Natural killer cell treated with Interleukin-12 subunit alpha and Interleukin-12 subunit beta and Interleukin-15 and Interleukin-18, amount 100 ng/mL, for 72 hours (primary cell): ENCODE measurements around the gene CENPA. TPM values are rescaled to one million over a fixed set of nuclear protein-coding genes. Genes with fewer than 3 reads are reported as not detected.
"Not testable (repeated sequence)": the region's sequence is repeated elsewhere in the genome, so short reads cannot be mapped to it uniquely, and the experiment has no call there.

ENCODE experiments used
- ATAC-seq, 2 donors: fragments of 150-1000 bp; cut with Tn5 transposase in 1 of 2; sonication (Bioruptor Pico), chemical (Tn5 transposase) in 1 of 2; 2 replicates each; pipeline ENCODE4 v1.10.0; 2021
- DNase-seq: peaks from one replicate; pipeline ENCODE4 v3.0.0; 2022; ENCODE audit warnings: low spot score
- H3K27ac Mint-ChIP-seq, 2 donors: 1 replicate in 1 of 2; 2 replicates in 1 of 2; pipeline ENCODE4 v1.8.0; 2022; ENCODE audit warnings: mixed read lengths in 2 of 2, mild to moderate bottlenecking in 1 of 2, moderate library complexity in 1 of 2
- H3K27me3 Mint-ChIP-seq, 2 donors: 1 replicate in 1 of 2; 2 replicates in 1 of 2; pipeline ENCODE4 v1.8.0; 2022; ENCODE audit warnings: mixed read lengths in 2 of 2
- H3K36me3 Mint-ChIP-seq: one replicate; pipeline ENCODE4 v1.8.0; 2022; ENCODE audit warnings: mixed read lengths
- H3K4me1 Mint-ChIP-seq, 2 donors: 1 replicate in 1 of 2; 2 replicates in 1 of 2; pipeline ENCODE4 v1.8.0; 2022; ENCODE audit warnings: low read depth in 2 of 2, mixed read lengths in 2 of 2, mild to moderate bottlenecking in 1 of 2
- H3K4me3 Mint-ChIP-seq: one replicate; pipeline ENCODE4 v1.8.0; 2022; ENCODE audit warnings: mixed read lengths
- H3K9me3 Mint-ChIP-seq: 2 replicates; pipeline ENCODE4 v1.8.0; 2022; ENCODE audit warnings: mixed read lengths
- total RNA-seq, 2 donors: library from RNA; stranded (reverse); gene quantifications; one replicate each; pipeline ENCODE4 v1.2.3, GENCODE V29; 2022

The CENPA gene
- total RNA-seq, result 10 to 100 TPM; 18.5 to 32.1 TPM

DNA sequence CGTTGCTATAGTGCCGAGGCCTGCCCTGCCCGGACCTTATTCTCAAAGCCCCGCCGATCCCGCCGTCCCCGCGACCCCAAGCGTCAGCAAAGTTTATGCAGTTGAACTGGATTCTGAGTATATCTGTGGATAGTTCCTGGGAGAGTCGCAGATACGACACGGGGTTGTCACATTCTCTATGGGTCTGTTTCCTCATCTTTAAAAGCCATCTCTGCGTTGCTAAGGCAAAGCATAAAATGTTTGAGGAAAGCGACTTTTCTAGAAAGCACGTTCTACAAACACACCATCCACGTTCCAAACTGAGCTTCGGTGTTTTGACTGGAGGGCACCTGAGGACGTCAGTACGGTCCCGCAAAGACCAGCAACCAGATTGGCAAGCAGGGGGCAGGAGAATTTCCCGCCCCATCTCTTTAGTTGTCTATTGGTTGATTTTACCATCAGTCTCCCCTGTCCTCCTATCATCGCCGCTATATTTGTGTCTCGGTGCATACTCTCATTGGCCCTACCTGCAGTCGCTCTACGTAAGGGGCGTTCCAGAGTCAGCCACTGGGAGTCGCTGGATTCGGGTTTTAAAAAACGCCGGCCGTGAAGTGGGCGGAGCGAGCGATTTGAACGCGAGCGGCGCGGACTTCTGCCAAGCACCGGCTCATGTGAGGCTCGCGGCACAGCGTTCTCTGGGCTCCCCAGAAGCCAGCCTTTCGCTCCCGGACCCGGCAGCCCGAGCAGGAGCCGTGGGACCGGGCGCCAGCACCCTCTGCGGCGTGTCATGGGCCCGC, at the start of gene CENPA:
TSS of gene CENPA (plus strand) at position 626 of the 776 bp plus-strand sequence. CDS start at position 767, 141 bp downstream.
- no peaks in the 10 kb centered on the region for H3K9me3 Mint-ChIP-seq
- peaks cover 20 to 21% of the 10 kb centered on the region in 2 donors for H3K4me1 Mint-ChIP-seq
- peak within 1 kb of the TSS; percentile 96 for H3K4me3 Mint-ChIP-seq
- no peaks in the 10 kb centered on the region for H3K27me3 Mint-ChIP-seq
- peak; percentile 95 for DNase-seq
- peak within 1 kb of the TSS; percentile 77 to 84 for H3K27ac Mint-ChIP-seq
- ATAC-seq, result peak; percentile 100
- H3K36me3 Mint-ChIP-seq, result peaks cover 12% of the 10 kb centered on the region

DNA sequence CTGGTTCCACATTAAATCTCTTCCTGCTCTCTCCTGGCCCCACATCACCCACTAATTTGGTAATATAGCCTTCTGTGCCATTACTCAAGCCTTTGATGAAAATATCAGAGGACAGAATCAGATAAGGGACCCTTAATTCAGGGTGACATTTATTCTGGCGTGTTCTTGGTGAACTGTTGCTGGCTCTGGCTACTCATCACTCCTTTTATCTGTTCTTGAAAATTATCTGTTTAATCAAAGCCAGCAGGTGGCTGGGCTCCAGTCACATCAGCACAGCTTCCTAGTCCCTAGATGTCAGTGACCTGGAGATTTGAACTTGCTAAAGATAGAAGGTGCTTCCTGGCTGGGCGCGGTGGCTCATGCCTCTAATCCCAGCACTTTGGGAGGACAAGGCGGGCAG, 48.6 kb upstream of the CENPA start:
- Mint-ChIP-seq H3K36me3 (no peaks in the 10 kb centered on the region), H3K4me1 (peaks cover 16 to 24% of the 10 kb centered on the region in 2 donors), H3K4me3 (no peak overlapping the region), H3K27me3 (peaks cover 10 to 20% of the 10 kb centered on the region in 2 donors), H3K27ac (no peak overlapping the region), H3K9me3 (no peaks in the 10 kb centered on the region)
- DNase-seq (no peak), ATAC-seq (no peak)

- ATAC-seq, result no peak
- Mint-ChIP-seq H3K36me3 (no peaks in the 10 kb centered on the region), H3K4me1 (peaks cover 16 to 27% of the 10 kb centered on the region in 2 donors), H3K9me3 (no peaks in the 10 kb centered on the region), H3K27ac (no peak overlapping the region), H3K27me3 (peaks cover 2 to 14% of the 10 kb centered on the region in 2 donors), H3K4me3 (no peak overlapping the region)
- no peak for DNase-seq
Observed at GRCh38 chr2:26738481-26738880, 47.4 kb upstream of the CENPA start.

DNA sequence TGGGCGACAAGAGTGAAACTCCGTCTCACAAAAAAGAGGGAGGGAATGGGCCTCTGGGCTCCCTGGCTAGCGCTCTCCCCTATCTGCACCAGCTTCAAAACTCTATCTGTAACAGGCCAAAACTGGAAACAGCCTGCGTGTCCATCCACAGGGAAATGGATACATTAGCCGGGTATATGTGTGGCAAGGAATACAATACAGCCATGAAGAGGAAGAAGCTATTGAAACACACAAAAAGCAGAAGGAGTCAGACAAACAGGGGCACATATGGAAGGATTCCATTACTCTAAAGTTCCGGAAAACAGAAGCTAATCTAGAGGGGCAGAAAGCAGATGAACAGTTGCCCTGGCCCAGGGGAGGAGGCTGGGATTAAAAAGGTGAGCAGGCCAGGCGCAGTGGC, 46.3 kb upstream of the CENPA start:
- Mint-ChIP-seq H3K27me3 (peaks cover 0 to 12% of the 10 kb centered on the region in 2 donors), H3K36me3 (no peaks in the 10 kb centered on the region), H3K27ac (no peak overlapping the region), H3K9me3 (no peaks in the 10 kb centered on the region), H3K4me1 (peaks cover 16 to 27% of the 10 kb centered on the region in 2 donors), H3K4me3 (no peak overlapping the region)
- DNase-seq (no peak), ATAC-seq (no peak)

DNA sequence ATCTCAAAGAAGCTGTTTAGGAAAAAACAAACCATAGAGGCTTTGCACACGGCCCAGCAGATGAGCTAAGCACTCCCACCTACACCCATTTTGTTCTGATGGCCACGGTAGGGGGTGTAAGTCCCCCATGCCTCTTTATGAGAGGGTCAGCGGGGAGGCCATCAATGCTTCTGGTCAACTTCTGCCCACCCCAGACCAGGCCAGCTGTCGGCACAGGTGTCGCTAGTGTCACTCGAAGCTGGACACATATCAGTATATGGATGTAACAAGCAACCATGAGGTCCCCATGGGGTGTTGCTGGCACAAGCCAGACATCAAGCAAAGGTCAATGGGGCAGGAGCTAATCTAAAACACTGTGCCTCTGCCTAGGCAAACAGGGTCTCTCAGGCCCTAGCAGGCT, 45.5 kb upstream of the CENPA start:
- Mint-ChIP-seq H3K27me3 (peaks cover 0 to 9% of the 10 kb centered on the region in 2 donors), H3K9me3 (no peaks in the 10 kb centered on the region), H3K36me3 (no peaks in the 10 kb centered on the region), H3K27ac (no peak overlapping the region), H3K4me3 (no peak overlapping the region), H3K4me1 (peaks cover 16 to 22% of the 10 kb centered on the region in 2 donors)
- DNase-seq, result no peak
- no peak for ATAC-seq

DNA sequence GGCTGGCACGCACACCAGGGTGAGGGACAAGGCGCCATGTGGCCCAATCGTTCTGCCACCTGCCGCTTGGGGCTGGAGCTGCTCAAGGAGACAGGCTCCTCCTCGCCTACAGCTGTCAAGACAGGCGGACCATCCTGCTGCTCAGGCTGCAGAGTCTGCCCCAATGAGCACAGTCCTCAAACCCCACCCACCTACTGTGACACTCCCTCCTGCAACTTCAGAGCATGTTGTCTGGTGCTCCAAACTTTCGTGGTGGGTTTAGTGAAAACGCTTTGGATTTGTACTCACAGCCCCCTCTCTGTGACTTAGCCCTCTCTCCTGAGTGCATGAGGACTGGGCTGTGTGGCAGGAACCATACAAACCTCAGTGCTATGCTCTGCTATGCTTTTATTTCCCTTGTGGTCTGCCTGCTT, 45.0 kb upstream of the CENPA start:
- ATAC-seq (peak; percentile 83 to 88), DNase-seq (no peak)
- H3K9me3 Mint-ChIP-seq, result no peaks in the 10 kb centered on the region
- no peaks in the 10 kb centered on the region for H3K36me3 Mint-ChIP-seq
- peak overlapping the region; percentile 41 for H3K4me3 Mint-ChIP-seq
- peak overlapping the region in 1 of 2 donors; percentile 4 for H3K27ac Mint-ChIP-seq
- H3K4me1 Mint-ChIP-seq, result peaks cover 16 to 21% of the 10 kb centered on the region in 2 donors
- H3K27me3 Mint-ChIP-seq, result peaks cover 0 to 9% of the 10 kb centered on the region in 2 donors

DNA sequence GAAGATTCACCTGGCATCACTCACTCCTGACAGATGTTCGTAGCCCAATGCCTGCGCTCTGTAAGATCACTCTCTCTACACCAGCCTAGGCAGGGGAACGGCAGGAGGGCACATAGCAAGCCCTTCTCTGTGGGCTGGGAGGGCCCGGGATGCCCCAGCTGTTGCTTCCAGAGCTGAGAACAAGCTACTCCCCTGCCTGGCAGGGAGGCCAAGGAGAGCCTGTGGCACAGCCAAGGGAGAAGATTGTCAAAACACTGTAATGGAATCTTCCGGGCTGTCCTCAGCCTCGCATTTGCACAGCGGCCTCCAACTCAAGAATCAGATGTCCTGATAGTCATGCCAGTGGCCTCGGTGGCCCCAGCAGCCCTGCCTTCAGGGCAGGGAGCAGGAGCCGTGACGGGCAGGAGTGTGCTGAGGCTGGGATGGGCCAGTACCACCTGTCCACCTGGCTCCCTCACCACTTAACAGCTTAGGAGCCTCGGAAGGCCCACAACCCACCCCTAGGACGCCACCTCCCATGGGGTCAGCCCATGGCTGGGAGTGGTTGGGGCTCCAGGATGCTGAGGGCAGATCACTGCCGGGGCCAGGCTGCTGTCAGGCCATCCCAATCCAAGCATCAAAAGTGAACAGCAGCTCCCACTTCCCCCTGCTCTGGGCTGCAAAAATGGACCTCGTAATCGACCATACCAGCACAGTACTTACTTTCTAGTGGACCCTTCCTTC, 43.6 kb upstream of the CENPA start:
- Mint-ChIP-seq H3K27ac (peak overlapping the region in 1 of 2 donors; percentile 4), H3K4me1 (peaks cover 16 to 20% of the 10 kb centered on the region in 2 donors), H3K9me3 (no peaks in the 10 kb centered on the region), H3K27me3 (peaks cover 0 to 7% of the 10 kb centered on the region in 2 donors), H3K4me3 (no peak overlapping the region), H3K36me3 (no peaks in the 10 kb centered on the region)
- ATAC-seq (no peak), DNase-seq (no peak)

DNA sequence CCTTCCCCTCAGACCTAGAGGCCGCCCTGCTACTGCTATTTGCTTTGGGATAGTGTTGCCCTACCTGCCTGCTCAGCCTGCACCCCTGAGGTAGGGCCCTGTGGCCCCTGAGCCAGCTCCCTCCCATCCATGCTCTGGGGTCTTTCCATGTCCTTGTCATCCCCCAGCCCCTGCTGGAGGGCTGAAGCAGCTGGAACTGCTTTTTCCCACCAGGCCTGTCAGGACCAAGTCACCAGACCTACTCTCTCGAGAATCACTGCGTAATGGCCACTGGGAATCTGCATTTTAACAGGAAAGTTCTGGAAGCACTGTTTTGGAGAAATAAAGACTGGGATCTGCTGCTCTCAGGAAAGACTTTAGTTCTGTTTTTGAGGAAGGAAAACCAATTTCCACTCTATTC, 42.0 kb upstream of the CENPA start:
- peaks cover 16 to 19% of the 10 kb centered on the region in 2 donors for H3K4me1 Mint-ChIP-seq
- H3K4me3 Mint-ChIP-seq, result no peak overlapping the region
- H3K27me3 Mint-ChIP-seq, result peaks cover 0 to 6% of the 10 kb centered on the region in 2 donors
- no peak overlapping the region for H3K27ac Mint-ChIP-seq
- no peak for DNase-seq
- no peaks in the 10 kb centered on the region for H3K9me3 Mint-ChIP-seq
- ATAC-seq, result no peak
- H3K36me3 Mint-ChIP-seq, result no peaks in the 10 kb centered on the region

DNA sequence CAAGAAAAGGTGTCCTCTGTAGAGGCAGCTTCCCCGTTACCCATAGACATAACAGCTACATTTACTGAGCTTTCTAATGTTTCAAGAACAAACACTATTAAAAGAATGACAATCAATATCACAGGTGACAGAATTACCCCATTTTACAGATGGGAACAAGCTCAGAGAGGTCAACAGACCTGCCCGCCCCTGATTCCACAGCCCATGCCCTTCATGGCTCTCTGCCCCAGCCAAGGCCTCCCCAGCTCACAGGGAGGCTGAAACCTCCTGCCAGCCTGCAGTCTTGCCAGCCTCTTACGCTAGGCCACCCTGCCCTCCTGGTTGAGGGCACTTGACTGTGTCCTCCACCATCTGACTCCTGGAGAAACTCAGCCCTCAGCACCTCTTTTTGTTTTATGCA, 40.9 kb upstream of the CENPA start:
- H3K36me3 Mint-ChIP-seq, result no peaks in the 10 kb centered on the region
- H3K27ac Mint-ChIP-seq, result no peak overlapping the region
- ATAC-seq (no peak), DNase-seq (no peak)
- no peak overlapping the region for H3K4me3 Mint-ChIP-seq
- no peaks in the 10 kb centered on the region for H3K9me3 Mint-ChIP-seq
- peaks cover 0 to 6% of the 10 kb centered on the region in 2 donors for H3K27me3 Mint-ChIP-seq
- H3K4me1 Mint-ChIP-seq, result peaks cover 16% of the 10 kb centered on the region in 2 donors

DNA sequence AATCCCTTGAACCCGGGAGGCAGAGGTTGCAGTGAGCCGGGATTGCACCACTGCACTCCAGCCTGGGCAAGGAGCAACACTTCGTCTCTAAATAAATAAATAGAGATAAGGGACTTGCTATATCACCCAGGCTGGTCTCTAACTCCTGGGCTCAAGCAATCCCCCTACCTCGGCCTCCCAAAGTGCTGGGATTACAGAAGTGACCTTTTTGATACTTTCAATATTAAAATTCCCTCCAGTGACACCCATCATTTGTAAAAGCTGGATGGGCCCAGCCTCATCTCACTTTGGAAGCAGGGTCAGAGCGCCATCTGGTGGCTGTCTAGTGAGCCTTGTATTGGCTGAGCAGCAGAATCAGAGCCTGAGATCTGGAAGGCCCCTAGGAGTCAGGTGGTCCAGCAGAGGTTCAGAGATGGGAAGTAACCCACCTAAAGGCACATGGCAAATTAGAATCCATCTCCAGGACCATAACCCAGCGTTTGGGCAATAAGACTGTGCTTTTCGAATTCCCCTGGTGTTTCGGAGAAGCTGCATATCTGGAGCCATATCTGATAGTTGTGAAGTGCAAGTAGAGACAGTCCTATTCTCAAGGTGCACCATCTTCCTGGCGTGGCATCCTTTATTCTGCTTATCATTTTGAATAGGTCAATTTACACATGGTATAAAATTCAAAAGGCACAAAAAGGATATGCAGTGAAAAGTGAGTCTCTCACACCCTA, 40.1 kb upstream of the CENPA start:
- H3K4me1 Mint-ChIP-seq, result peaks cover 10 to 14% of the 10 kb centered on the region in 2 donors
- peak; percentile 69 to 80 for ATAC-seq
- no peaks in the 10 kb centered on the region for H3K36me3 Mint-ChIP-seq
- DNase-seq, result peak; percentile 84
- H3K4me3 Mint-ChIP-seq, result no peak overlapping the region
- no peak overlapping the region for H3K27ac Mint-ChIP-seq
- peaks cover 0 to 6% of the 10 kb centered on the region in 2 donors for H3K27me3 Mint-ChIP-seq
- H3K9me3 Mint-ChIP-seq, result no peaks in the 10 kb centered on the region

DNA sequence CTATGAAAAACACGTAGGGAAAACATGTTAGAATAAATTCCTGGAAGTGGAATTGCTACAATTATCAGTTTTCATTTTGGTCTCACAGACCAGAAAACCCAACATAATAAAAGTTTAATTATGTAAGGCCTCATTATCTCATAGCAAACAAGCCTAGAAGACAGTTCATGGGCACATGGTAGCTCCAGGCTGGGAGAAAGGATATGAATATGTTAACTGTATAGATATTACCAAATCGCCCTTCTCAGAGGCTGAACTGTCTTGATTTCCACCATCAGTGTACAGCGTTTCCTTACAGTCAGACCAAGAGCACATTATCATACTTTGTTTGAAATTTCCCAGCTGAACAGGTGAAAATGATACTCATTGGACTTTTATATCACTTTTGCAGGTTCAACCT, 38.9 kb upstream of the CENPA start:
- H3K27me3 Mint-ChIP-seq, result no peaks in the 10 kb centered on the region
- no peaks in the 10 kb centered on the region for H3K36me3 Mint-ChIP-seq
- H3K4me3 Mint-ChIP-seq, result no peak overlapping the region
- no peak for DNase-seq
- H3K4me1 Mint-ChIP-seq, result peaks cover 0 to 3% of the 10 kb centered on the region in 2 donors
- no peak overlapping the region for H3K27ac Mint-ChIP-seq
- no peak for ATAC-seq
- H3K9me3 Mint-ChIP-seq, result no peaks in the 10 kb centered on the region

DNA sequence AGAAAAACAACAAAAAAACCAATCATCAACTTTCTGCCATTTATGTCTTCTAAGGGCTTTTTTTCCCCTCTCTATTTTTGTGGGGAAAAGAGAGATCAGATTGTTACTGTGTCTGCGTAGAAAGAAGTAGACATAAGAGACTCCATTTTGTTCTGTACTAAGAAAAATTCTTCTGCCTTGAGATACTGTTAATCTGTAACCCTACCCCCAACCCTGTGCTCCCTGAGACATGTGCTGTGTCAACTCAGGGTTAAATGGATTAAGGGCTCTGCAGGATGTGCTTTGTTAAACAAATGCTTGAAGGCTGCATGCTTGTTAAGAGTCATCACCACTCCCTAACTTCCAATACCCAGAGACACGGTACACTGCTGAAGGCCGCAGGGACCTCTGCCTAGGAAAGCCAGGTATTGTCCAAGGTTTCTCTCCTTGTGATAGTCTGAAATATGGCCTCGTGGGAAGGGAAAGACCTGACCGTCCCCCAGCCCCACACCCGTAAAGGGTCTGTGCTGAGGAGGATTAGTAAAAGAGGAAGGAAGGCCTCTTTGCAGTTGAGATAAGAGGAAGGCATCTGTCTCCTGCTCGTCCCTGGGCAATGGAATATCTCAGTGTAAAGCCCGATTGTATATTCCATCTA, 36.0 kb upstream of the CENPA start:
- not testable (repeated sequence) for H3K4me3 Mint-ChIP-seq, ATAC-seq, H3K36me3 Mint-ChIP-seq, H3K4me1 Mint-ChIP-seq, H3K27ac Mint-ChIP-seq, DNase-seq, H3K9me3 Mint-ChIP-seq, H3K27me3 Mint-ChIP-seq

GRCh38 chr2:26750467-26750866, 35.4 kb upstream of the CENPA start:
- not testable (repeated sequence) for DNase-seq, H3K27me3 Mint-ChIP-seq, H3K27ac Mint-ChIP-seq, ATAC-seq, H3K4me3 Mint-ChIP-seq, H3K4me1 Mint-ChIP-seq, H3K36me3 Mint-ChIP-seq, H3K9me3 Mint-ChIP-seq
